Esophagus muscularis mucosa (tissue), 4 donors: ENCODE results near the gene ERCC1. TPM values are rescaled to one million over a fixed set of nuclear protein-coding genes. Genes with fewer than 3 reads are reported as not detected.

Experiments
- DNase-seq: peaks from one replicate; pipeline ENCODE4 v3.0.0-alpha.2; 2017; ENCODE audit errors: extremely low spot score
- H3K27ac ChIP-seq, 4 donors: fragments of 200-600 bp; sonication (generic); replicated peaks in 1 of 4; 1 replicate in 3 of 4; 2 replicates in 1 of 4; pipeline ENCODE4 v1.5.1; 2016 to 2019; ENCODE audit warnings: mild to moderate bottlenecking in 1 of 4
- H3K27me3 ChIP-seq, 4 donors: fragments of 200-600 bp; sonication (generic); one replicate each; pipeline versions ENCODE4 v1.5.1 to v1.6.0; 2016 to 2019
- H3K36me3 ChIP-seq, 4 donors: fragments of 200-600 bp; sonication (generic); one replicate each; pipeline ENCODE4 v1.5.1; 2016 to 2019
- H3K4me1 ChIP-seq, 4 donors: fragments of 200-600 bp; sonication (generic); one replicate each; pipeline ENCODE4 v1.5.1; 2016 to 2019
- H3K4me3 ChIP-seq, 4 donors: fragments of 200-600 bp; sonication (generic); 1 replicate in 2 of 4; 2 replicates in 2 of 4; pipeline ENCODE4 v1.5.1; 2016 to 2019; ENCODE audit warnings: mild to moderate bottlenecking in 4 of 4, moderate library complexity in 1 of 4
- H3K9me3 ChIP-seq, 4 donors: fragments of 200-600 bp; sonication (generic); 1 replicate in 3 of 4; 2 replicates in 1 of 4; pipeline ENCODE4 v1.5.1; 2016 to 2019
- CTCF ChIP-seq, 3 experiments: fragments of 200-600 bp in 2 of 3; fragments of 450-650 bp in 1 of 3; sonication (generic) in 2 of 3; IDR thresholded peaks; one replicate each; pipeline ENCODE4 v1.5.1; 2017 to 2019; ENCODE audit warnings: antibody characterized with exemption in 3 of 3, mild to moderate bottlenecking in 2 of 3, moderate library complexity in 1 of 3
- EP300 ChIP-seq: sonication (generic); formaldehyde crosslinking; IDR thresholded peaks from one replicate; pipeline ENCODE4 v1.6.1; 2017; ENCODE audit warnings: antibody characterized with exemption
- POLR2A ChIP-seq: fragments of 450-650 bp; IDR thresholded peaks from one replicate; pipeline ENCODE4 v1.6.1; 2017; ENCODE audit warnings: antibody characterized with exemption, moderate library complexity, mild to moderate bottlenecking, low read depth
- POLR2AphosphoS5 ChIP-seq, 2 donors: sonication (generic); formaldehyde crosslinking; IDR thresholded peaks; one replicate each; pipeline ENCODE4 v1.6.1; 2017; ENCODE audit warnings: antibody characterized with exemption in 2 of 2
- WGBS: methylation state at CpG from one replicate; pipeline ENCODE4 v1.1.5; 2018; 5-methylcytosine and 5-hydroxymethylcytosine counted together
- intact Hi-C: fragments of 100-400 bp; cut with DNase I; formaldehyde crosslinking; loops from one replicate; pipeline ENCODE4 v1.15.1; 2023
- total RNA-seq, 4 donors: library from RNA; depleted of rRNA; stranded (reverse); fragments of >200 nt; gene quantifications; one replicate each; pipeline versions ENCODE4 v1.1.0 to v1.2.1, GENCODE V29; 2016

The ERCC1 gene
- total RNA-seq, 4 donors from 2014 or later, result 62.8 to 102 (median 69.3) TPM

GRCh38 chr19:45420356-45420755 is 3.4 kb downstream of the ERCC1 start:
- TF ChIP-seq POLR2AphosphoS5 (IDR thresholded peaks at IDR 0.05) (no peak), CTCF (IDR thresholded peaks at IDR 0.05) (no peak), POLR2A (no peak), EP300 (no peak)

GRCh38 chr19:45419895-45420294 is 3.8 kb downstream of the ERCC1 start:
- no peaks in the 10 kb centered on the region for H3K27me3 ChIP-seq
- no CpG with 5 or more reads among the region's 3 CpGs for WGBS
- intact Hi-C loops, result no loop called here
- H3K27ac ChIP-seq, result no peak overlapping the region
- no peak overlapping the region for H3K4me3 ChIP-seq
- DNase-seq, result no peak
- H3K4me1 ChIP-seq, result peaks cover 32 to 52% (median 40%) of the 10 kb centered on the region in 4 donors
- no peaks in the 10 kb centered on the region for H3K9me3 ChIP-seq
- TF ChIP-seq POLR2A (no peak), POLR2AphosphoS5 (IDR thresholded peaks at IDR 0.05) (no peak), EP300 (no peak), CTCF (IDR thresholded peaks at IDR 0.05) (no peak)
- H3K36me3 ChIP-seq, result peaks cover 10 to 71% (median 60%) of the 10 kb centered on the region in 4 donors

More at GRCh38 chr19:45420356-45420755, 3.4 kb downstream of the ERCC1 start:
- intact Hi-C loops, result no loop called here
- no peak for DNase-seq
- no peak overlapping the region for H3K27ac ChIP-seq
- H3K4me1 ChIP-seq, result peaks cover 36 to 56% (median 43%) of the 10 kb centered on the region in 4 donors
- H3K27me3 ChIP-seq, result no peaks in the 10 kb centered on the region
- H3K4me3 ChIP-seq, result no peak overlapping the region
- H3K9me3 ChIP-seq, result no peaks in the 10 kb centered on the region
- 86% methylated on average over 10 of the region's 10 CpGs for WGBS
- H3K36me3 ChIP-seq, result peaks cover 10 to 67% (median 58%) of the 10 kb centered on the region in 4 donors

- Histone ChIP-seq H3K27ac (peak overlapping the region in 1 of 4 donors; percentile 7), H3K4me3 (no peak overlapping the region), H3K36me3 (peaks cover 10 to 76% (median 65%) of the 10 kb centered on the region in 4 donors), H3K4me1 (peaks cover 27 to 47% (median 35%) of the 10 kb centered on the region in 4 donors), H3K9me3 (no peaks in the 10 kb centered on the region), H3K27me3 (no peaks in the 10 kb centered on the region)
- WGBS, result 42% methylated on average over 4 of the region's 4 CpGs
- intact Hi-C loops, result no loop called here
- TF ChIP-seq EP300, result no peak
- TF ChIP-seq POLR2AphosphoS5 (IDR thresholded peaks at IDR 0.05), result no peak
- no peak for TF ChIP-seq CTCF (IDR thresholded peaks at IDR 0.05)
- TF ChIP-seq POLR2A, result no peak
- DNase-seq, result no peak
Measured at GRCh38 chr19:45419396-45419795, 4.3 kb downstream of the ERCC1 start.

- intact Hi-C loops, result no loop called here
- Histone ChIP-seq H3K27me3 (no peaks in the 10 kb centered on the region), H3K27ac (peak overlapping the region in 1 of 4 donors; percentile 7), H3K4me3 (no peak overlapping the region), H3K36me3 (peaks cover 11 to 82% (median 71%) of the 10 kb centered on the region in 4 donors), H3K4me1 (peaks cover 22 to 41% (median 29%) of the 10 kb centered on the region in 4 donors), H3K9me3 (no peaks in the 10 kb centered on the region)
- TF ChIP-seq POLR2A, result no peak
- no peak for TF ChIP-seq POLR2AphosphoS5 (IDR thresholded peaks at IDR 0.05)
- no peak for TF ChIP-seq EP300
- TF ChIP-seq CTCF (IDR thresholded peaks at IDR 0.05), result no peak
- DNase-seq, result no peak
- 73% methylated on average over 9 of the region's 9 CpGs for WGBS
Measured at GRCh38 chr19:45418802-45419201, 4.9 kb downstream of the ERCC1 start.

GRCh38 chr19:45417151-45417550 is 6.6 kb downstream of the ERCC1 start:
- no peak for TF ChIP-seq EP300
- TF ChIP-seq POLR2A, result no peak
- TF ChIP-seq CTCF (IDR thresholded peaks at IDR 0.05), result no peak
- TF ChIP-seq POLR2AphosphoS5 (IDR thresholded peaks at IDR 0.05), result no peak
- Histone ChIP-seq H3K9me3 (no peaks in the 10 kb centered on the region), H3K4me1 (peaks cover 10 to 28% (median 17%) of the 10 kb centered on the region in 4 donors), H3K36me3 (peaks cover 21 to 98% (median 85%) of the 10 kb centered on the region in 4 donors), H3K4me3 (no peak overlapping the region), H3K27me3 (no peaks in the 10 kb centered on the region), H3K27ac (peak overlapping the region in 3 of 4 donors; percentile 4 to 52 (median 17))
- no peak for DNase-seq
- intact Hi-C loops, result no loop called here
- WGBS, result 83% methylated on average over 4 of the region's 4 CpGs
